ENCODE results near the gene SRPX2.

The SRPX2 gene

GRCh38 chrX:100677611-100678181 lies 33.7 kb downstream of the SRPX2 start:
- no peak for TF ChIP-seq CTCF (IDR thresholded peaks at IDR 0.05; ENCODE audit: low read length, missing control alignments)
- H3K4me3 ChIP-seq (replicated peaks; ENCODE audit: low read depth, low read length) = no peak overlapping the region
- peak; percentile 65 for DNase-seq (ENCODE audit: low read depth)

- TF ChIP-seq CTCF (IDR thresholded peaks at IDR 0.05; ENCODE audit: low read length, missing control alignments) = no peak
- DNase-seq (ENCODE audit: low read depth) = no peak
- H3K4me3 ChIP-seq (replicated peaks; ENCODE audit: low read depth, low read length) = no peak overlapping the region
Observed at GRCh38 chrX:100680756-100681155, 36.8 kb downstream of the SRPX2 start.

GRCh38 chrX:100681599-100681998 lies 37.6 kb downstream of the SRPX2 start:
- no peak for TF ChIP-seq CTCF (IDR thresholded peaks at IDR 0.05; ENCODE audit: low read length, missing control alignments)
- DNase-seq (ENCODE audit: low read depth) = no peak
- H3K4me3 ChIP-seq (replicated peaks; ENCODE audit: low read depth, low read length) = no peak overlapping the region

- TF ChIP-seq CTCF (IDR thresholded peaks at IDR 0.05; ENCODE audit: low read length, missing control alignments) = no peak
- no peak overlapping the region for H3K4me3 ChIP-seq (replicated peaks; ENCODE audit: low read depth, low read length)
- DNase-seq (ENCODE audit: low read depth) = no peak
Observed at GRCh38 chrX:100682939-100683338, 38.9 kb downstream of the SRPX2 start.

- DNase-seq (ENCODE audit: low read depth) = peak; percentile 86
- H3K4me3 ChIP-seq (replicated peaks; ENCODE audit: low read depth, low read length) = no peak overlapping the region
- peak; percentile 77 for TF ChIP-seq CTCF (IDR thresholded peaks at IDR 0.05; ENCODE audit: low read length, missing control alignments)
Observed at GRCh38 chrX:100685284-100685996, 41.4 kb downstream of the SRPX2 start.

- TF ChIP-seq CTCF (IDR thresholded peaks at IDR 0.05; ENCODE audit: low read length, missing control alignments) = no peak
- no peak for DNase-seq (ENCODE audit: low read depth)
- no peak overlapping the region for H3K4me3 ChIP-seq (replicated peaks; ENCODE audit: low read depth, low read length)
Observed at GRCh38 chrX:100685997-100686305, 42.0 kb downstream of the SRPX2 start.

GRCh38 chrX:100687128-100687527 lies 43.1 kb downstream of the SRPX2 start:
- H3K4me3 ChIP-seq (replicated peaks; ENCODE audit: low read depth, low read length) = no peak overlapping the region
- TF ChIP-seq CTCF (IDR thresholded peaks at IDR 0.05; ENCODE audit: low read length, missing control alignments) = no peak
- DNase-seq (ENCODE audit: low read depth) = no peak

All from fibroblast of pulmonary artery (primary cell).